Hypothalamus (tissue), 51 donors: ENCODE data around the gene TMEM258.

Experiments used
- DNase-seq, 51 donors: peaks; one replicate each; lab custom pipeline; 2025; lab: John Stamatoyannopoulos, UW

TMEM258 gene

DNA sequence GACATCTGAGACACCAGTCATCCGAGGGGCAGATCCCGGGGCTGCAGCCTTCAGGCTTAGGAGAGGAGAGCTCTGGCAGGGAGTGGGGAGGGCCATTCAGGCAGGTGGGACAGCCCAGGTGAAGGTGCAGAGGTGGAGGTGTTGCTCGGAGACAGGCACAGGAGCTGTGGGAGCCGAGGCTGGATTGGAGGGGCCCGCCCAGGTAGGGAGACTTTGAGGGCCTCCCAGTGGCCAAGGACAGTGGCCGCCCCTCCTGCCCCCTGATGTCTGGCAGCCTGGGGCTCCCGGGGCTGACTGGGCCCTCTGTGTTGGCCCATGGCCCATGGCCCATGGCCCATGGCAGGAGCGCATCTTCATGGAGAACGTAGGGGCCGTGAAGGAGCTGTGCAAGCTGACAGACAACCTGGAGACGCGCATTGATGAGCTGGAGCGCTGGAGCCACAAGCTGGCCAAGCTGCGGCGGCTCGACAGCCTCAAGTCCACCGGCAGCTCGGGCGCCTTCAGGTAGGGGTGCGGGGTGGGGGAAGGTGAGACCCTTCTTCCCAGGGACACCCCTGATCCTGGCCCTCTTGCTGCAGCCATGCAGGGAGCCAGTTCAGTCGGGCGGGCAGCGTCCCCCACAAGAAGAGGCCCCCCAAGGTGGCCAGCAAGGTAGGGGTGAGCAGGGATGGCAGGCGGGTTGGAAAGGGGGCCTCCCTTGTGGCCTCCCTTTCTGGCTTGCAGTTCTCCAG lies 13.3 kb downstream of the TMEM258 start:
- no peak for DNase-seq

GRCh38 chr11:61778357-61778886 lies 14.0 kb downstream of the TMEM258 start:
- DNase-seq: no peak

DNA sequence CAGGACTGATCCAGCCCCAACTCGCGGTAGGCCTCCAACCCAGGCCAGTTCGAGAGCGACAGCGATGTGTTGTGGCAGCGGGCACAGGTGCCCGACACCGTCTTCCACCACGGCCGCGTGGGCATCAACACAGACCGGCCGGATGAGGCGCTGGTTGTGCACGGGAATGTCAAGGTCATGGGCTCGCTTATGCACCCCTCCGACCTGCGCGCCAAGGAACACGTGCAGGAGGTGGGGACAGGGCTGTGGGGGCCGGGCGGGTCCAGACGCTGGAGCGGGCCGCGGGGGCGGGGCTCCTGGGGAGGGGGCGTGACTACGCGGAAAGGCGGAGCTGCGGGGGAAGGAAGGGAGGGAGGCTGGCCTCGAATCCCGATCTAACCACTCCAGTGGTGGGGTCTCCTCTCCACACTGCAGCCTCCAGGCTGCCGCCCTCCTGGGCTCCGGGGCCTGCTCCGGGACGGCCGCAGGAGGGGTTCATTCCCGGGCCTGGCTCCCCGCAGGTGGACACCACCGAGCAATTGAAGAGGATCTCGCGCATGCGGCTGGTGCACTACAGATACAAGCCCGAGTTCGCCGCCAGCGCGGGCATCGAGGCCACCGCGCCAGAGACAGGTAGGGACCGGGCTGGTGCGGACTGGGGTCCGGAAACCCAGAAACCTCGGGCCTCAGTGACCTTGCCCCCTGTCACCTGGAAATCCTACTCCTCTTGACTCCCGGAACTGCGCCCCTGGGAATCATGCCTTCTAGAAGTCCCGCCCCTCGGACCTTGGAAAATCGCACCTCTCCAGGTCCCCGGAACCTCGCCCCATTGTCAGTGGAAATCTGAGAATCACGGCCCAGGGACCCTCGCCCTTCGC lies 14.9 kb downstream of the TMEM258 start:
- DNase-seq: peak in 21 of 51 donors; percentile 15 to 59 (median 31)

DNA sequence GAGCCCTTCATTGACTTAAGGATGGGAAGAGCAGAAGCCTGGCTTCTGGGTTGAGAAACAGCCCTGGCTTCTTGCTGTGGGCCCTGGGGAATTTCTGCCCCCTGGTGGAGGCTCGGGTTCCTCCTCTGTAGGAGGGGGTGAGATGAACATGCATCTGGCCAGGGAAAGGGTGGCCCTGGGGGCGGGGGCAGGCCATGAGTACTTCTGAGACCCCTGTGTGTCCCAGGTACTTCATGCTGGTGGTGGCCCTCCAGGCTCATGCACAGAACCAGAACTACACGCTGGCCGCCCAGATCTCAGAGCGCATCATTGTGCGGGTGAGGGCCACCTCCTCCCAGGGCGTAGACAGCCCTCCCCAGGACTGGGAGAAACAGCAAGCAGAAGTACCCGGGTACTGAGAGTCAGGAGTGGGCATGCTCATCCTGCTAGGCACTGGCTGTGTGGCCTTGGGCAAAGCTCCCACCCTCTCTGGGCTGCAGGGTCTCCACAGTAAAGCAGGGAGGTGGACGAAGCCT lies 15.8 kb downstream of the TMEM258 start:
- DNase-seq: peak in 29 of 51 donors; percentile 16 to 73 (median 37)

DNA sequence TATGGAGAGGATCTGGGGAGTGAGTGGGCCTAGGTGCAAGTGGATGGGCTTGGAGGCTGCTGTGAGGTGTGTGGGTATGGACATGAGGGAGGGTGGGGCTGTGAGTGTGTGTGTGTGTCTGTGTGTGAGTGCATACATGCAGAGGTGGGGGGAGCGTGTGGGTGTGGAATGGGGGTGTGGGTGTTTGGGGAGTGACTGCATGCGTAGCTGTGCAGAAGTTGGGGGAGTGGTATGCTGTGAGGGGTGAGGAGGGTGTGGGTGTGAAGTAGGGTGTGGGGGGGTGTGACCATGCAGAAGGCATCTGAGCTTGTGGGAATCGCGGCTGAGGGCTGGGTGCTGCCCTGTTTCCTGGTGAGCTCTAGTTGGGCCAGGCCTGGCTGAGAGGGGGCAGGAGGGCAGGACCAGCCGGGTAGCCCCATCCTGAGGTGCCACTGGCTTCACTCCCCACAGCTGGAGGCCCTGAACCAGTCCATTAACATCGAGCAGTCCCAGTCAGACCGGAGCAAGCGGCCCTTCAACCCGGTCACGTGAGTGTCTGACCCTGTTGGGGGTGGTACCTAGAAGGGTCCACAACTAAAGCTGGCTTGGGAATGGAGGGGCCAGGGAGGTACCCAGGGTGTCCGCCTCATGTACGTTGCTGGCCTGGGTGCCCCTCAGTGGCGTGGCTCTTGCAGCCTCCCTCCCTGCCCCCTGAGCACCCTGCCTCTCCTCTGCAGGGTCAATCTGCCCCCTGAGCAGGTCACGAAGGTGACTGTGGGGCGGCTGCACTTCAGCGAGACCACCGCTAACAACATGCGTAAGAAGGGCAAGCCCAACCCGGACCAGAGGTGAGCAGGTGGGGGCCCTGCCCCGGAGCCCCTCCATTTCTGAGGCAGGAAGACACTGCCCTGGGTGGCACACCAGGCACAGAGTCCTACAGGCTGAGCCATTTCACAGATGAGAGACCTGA lies 16.5 kb downstream of the TMEM258 start:
- DNase-seq: no peak

DNA sequence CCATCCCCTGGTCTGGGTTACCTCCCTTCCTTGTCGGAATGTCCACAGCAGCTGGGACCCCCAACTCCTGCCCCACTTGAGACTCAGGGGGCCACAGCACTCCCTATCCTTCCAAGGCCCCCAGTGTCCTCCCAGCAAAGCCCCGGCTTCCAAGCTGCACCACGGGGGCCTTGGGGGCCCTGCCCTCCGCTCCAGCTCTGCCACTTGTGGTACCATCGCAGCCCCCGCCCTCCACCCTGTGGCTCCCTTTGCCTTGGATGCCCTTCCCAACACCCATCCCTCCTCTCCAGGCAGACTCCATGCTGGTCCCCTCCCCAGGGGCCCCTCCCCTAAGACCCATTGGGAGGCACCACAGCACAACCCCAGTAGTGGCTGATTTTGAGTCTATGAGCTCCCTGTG lies 17.3 kb downstream of the TMEM258 start:
- DNase-seq: no peak

DNA sequence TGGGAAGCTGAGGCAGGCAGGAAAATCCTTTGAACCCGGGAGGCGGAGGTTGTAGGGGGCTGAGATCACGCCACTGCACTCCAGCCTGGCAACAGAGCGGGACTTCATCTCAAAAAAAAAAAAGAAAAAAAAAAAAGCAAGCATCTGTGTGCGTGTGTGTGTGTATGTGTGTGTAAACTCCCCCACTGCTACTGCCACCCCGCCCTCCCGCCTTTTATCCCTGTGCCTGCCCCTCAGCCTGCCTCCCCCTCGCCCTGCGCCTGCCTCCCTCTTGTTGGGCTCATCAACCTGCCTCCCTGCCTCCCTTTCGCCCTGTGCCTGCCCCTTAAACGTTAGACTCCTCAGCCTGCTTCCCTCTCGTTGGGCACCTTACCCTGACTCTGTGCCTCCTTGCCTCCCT lies 18.0 kb downstream of the TMEM258 start:
- no peak for DNase-seq

DNA sequence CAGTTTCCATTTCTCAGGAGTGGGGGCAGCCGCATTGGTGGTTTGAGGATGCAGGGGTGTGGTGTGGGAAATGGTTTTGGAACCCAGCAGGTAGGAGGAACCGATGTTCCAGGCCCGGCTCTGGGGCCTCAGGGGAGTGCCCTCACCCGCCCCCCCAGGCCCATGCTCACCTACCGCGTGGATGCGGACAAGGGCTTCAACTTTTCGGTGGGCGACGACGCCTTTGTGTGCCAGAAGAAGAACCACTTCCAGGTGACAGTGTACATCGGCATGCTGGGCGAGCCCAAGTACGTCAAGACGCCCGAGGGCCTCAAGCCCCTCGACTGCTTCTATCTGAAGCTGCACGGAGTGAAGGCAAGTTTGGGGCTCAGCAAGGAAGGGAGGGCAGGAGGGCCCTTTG lies 18.6 kb downstream of the TMEM258 start:
- DNase-seq: no peak

- DNase-seq: no peak
Observed at GRCh38 chr11:61773356-61773755, 19.0 kb downstream of the TMEM258 start.

DNA sequence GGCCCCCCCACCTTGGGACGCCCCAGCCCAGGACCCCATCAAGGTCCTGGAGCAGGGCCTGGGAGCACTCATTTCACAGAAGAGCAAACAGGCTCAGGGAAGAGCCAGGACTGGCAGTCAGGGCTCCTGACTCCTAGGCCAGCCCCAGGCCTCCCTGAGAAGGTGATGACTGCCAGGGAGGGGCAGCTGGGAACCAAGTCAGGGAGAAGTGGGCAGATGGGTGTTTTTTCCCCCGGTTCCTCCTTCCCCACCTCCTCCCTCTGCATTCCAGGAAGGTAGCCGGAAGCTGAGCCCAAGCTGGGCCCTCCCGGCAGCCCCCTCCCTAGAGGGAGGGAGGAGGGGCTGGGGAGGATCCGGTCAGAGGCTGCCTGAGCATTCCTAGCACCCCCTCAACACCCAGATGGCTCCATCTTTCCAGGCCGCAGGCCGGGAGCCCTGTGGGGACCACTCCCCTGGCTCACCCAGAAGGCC lies 20.4 kb downstream of the TMEM258 start:
- DNase-seq: no peak

DNA sequence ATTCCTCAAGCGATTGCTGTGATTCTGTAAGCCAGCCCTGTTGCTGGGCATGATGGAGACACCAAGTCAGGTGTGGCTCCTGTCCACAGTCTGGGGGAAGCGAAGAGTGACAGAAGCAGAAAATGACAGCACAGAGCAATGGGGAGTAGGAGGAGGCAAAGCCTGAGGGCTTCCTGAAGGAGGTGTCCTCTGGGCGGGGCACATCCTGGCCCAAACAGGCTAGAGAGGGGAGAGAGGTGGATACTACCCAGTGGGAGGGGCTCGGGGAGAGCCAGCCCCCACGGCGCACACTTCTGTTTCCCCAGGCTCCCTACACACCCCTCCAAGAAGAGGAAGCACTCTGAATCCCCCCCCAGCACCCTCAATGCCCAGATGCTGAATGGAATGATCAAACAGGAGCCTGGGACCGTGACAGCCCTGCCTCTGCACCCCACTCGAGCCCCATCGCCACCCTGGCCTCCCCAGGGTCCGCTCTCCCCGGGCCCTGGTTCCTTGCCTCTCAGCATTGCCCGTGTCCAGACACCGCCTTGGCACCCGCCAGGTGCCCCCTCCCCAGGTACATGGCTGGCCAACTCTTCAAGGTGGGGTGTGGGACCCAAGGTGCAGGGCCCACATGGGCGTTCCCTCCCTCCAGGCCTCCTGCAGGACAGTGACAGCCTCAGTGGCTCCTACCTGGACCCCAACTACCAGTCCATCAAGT lies 21.1 kb downstream of the TMEM258 start:
- no peak for DNase-seq

DNA sequence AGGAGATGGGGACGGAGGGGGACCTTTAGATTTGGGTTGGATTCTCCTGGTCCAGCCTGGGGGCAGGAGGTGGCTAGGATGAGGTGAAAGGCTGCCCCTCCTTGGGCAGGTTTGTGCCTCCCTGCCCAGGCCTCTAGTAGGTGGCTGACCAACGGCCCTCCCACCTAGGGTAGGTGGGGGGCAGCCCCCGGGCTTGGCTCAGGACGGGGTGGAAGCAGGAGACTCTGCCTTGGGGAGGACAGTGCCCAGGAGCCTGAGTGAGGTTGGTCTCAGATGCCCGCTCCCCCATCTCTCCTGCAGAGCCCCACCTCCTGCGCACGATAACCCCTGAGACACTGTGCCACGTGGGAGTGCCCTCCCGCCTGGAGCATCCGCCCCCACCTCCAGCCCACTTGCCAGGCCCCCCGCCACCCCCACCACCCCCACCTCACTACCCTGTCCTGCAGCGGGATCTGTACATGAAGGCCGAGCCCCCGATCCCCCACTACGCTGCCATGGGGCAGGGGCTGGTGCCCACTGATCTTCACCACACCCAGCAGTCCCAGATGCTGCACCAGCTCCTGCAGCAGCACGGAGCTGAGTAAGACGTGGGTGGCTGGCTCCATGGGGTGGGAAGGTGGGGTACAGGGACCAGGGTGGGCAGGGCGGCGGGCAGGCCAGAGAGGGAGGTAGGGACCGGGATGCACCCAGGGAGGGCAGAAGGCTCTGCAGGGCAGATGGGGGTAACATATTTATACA lies 22.3 kb downstream of the TMEM258 start:
- no peak for DNase-seq

- DNase-seq: no peak
Observed at GRCh38 chr11:61769169-61769920, 23.1 kb downstream of the TMEM258 start.

DNA sequence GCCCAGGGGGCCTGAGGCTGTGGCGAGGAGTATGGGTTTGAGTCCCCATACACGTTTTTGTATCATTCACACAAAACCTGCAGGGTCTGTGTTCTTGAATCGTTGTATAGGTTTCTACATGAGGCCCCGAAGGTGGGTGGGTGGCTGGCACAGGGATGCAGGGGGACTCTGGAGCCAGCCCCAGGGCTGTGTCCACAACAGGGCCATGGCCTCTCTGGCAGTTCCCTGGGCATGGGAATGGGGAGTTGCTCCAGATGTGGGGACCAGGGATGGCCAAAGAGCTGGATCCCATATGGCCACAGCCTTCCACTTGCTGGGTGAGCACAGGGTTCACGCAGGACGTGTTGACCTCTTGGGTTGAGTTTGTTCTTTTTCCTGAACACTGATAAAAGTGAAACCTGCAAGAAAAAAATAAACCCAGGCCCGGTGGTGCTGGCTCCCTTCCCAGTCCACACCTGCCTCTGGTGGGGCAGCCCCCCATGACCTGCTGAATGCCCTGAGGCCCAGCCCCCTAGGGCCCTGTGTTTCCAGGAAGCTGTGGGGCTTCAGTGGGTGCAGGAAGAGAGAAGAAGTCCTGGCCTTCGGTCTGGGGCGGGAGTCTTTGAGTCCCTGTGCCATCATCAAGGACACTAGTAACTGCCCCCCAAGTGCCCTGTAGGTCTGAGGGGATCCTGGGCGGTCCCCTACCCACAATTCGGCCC lies 23.9 kb downstream of the TMEM258 start:
- no peak for DNase-seq

- DNase-seq: no peak
Observed at GRCh38 chr11:61766353-61766841, 26.0 kb downstream of the TMEM258 start.

DNA sequence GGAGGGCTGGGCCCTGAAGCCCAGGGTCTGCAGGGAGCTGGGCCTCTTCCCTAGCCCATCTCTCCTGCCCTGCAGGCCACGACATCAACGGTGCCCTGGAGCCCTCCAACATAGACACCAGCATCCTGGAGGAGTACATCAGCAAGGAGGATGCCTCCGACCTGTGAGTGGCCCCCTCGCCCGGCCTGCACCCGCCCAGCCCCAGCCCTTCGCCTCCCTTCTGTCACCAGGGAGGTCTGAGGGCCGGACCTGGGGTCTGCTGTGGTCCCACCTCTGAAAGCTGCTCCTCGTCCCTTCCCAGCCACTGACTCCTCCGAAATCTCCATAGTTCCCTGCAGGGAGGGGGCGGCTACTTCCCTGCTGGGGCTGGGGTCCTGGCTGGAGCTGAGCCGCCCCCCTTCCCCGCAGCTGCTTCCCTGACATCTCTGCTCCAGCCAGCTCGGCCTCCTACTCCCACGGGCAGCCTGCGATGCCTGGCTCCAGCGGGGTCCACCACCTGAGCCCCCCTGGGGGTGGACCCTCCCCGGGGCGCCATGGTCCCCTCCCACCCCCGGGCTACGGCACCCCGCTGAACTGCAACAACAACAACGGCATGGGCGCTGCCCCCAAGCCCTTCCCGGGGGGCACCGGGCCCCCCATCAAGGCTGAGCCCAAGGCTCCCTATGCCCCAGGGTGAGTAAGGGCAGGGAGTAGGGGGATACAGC lies 26.7 kb downstream of the TMEM258 start:
- no peak for DNase-seq
